Activated CD4-positive, alpha-beta T cell treated with anti-CD3 and anti-CD28 coated beads, Interleukin-2, amount 50 U/mL, for 1 hour (primary cell): Measurements from ENCODE around the gene NUP133.
"Not testable (repeated sequence)": the region's sequence is repeated elsewhere in the genome, so short reads cannot be mapped to it uniquely, and the experiment has no call there.

Source experiments
- DNase-seq: peaks from one replicate; pipeline ENCODE4 v3.0.0-alpha.2; 2020

Gene NUP133

DNA sequence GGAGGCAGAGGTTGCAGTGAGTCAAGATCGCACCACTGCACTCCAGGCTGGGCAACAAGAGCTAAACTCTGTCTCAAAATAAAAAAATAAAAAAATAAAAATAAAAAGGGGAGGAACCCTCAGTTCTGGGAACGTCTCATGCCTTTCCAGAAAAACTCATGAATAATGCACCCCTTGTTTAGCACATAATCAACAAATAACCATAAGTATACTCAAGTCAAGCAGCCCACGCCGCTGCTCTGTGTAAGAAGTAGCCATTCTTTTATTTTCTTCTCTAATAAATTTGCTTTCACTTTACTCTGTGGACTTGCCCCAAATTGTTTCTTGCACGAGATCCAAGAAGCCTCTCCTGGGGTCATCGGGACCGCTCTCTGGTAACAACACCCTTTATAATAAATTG is 59.8 kb downstream of the NUP133 start:
- DNase-seq = no peak

DNA sequence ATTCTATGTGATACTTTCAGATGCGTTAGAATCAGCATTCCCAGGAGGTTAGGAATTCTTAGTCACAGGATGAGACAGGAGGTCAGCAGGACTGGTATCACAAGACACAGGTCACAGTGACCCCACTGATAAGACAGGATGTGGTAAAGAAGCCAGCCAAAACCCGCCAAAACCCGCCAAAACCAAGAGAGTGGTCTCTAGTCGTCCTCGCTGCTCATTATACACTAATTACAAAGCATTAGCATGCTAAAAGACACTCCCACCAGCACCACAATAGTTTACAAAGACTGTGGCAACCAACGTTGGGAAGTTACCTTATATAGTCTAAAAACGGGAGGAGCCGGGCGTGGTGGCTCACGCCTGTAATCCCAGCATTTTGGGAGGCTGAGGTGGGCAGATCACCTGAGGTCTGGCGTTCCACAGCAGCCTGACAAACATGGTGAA is 60.3 kb downstream of the NUP133 start:
- no peak for DNase-seq

DNA sequence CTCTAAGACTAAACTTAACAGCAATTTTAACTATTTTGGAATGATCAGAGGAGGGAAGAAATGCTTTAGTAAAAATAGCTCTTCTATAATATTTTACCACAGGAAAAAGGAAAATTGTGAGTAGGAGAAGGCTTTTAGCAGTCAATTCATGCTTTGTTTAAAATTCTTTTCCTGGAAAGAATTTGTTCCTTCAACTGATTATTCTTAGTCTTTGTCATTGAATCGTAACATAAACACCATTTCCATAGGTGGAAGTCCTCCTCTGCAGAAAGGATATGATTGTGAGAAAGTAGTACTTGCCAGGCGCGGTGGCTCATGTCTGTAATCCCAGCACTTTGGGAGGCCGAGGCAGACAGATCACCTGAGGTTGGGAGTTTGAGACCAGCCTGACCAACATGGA is 62.3 kb downstream of the NUP133 start:
- no peak for DNase-seq

DNA sequence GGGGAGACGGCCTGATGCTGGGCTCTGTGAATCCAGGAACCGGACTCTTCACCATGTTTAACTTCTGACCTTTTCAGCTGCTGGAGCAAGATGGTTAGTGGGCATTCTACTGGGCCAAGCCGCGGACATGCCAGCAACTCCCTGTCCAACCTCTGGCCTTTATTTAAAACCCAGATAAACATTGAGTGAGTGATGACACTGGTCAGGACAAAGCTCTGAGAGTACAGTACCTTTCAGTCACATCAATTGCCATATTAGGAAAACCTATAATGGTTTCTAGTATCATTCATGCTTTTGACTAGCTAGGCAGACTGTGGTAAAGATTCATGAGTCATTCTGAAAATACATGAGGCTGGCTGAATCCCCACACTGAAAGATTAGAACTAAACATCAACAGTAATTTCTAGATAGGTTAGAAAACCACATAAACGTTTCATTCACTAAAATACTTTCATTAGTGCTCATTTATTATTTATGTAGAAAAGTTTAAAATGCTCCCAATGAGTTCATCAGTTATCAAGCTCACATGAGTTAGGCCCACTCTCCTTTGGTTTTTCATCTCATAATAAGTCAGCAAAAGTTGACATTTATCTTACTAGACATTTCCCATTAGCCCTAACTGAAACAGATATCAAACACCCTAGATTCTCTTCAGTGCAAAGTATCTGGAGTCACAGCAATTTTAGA is 67.1 kb downstream of the NUP133 start:
- no peak for DNase-seq

DNA sequence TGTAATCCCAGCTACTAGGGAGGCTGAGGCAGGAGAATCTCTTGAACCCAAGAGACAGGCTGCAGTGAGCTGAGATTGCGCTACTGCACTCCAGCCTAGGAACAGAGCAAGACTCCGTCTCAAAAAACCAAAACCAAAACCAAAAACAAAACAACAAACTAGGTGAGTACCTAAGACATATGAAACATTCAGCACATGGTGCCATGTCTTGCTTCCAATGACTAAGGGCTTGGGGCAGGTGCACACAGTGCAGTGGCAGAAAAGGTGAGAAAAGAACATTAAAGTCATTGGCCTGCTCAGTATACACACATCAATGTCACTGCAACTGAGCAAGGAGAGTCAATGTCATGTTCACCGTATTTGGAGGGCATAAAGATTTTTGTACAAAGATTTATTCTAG is 70.1 kb downstream of the NUP133 start:
- no peak for DNase-seq

DNA sequence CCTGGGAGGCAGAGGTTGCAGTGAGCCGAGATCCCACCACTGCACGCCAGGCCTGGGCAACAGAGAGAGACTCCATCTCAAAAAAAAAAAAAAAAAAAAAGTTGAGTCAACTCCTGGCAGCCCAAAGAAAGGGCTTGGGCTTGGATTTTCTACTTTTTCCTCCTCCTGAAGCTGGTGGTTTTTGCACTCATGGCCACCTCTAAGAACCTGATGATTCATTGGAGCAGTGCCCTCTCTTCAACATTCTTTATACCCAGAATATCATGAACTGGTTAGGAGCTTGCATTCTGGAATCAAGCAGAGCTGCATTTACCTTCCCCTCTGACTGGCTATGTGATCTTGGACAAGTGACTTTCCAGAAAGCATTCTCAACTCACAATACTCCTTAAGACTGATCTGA is 70.7 kb downstream of the NUP133 start:
- no peak for DNase-seq

DNA sequence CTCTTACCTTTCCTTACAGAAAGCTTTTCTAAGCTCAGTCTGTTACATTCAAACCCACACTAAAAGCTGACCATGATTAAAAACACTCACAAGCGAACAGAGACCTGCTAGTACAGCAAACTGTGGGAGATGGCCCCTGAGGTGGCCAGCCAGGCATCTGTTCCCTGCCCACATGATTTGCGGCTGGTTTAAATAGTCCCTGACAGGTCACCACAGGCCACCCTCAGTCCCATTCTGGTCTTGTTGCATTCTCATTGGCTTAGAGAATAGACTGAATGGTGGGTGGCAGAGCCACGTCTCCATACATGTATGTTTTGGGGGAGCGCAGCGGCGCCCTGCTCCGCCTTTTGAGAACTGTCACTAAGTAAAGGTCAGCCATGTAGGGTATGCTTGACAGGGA is 71.9 kb downstream of the NUP133 start:
- DNase-seq = no peak

DNA sequence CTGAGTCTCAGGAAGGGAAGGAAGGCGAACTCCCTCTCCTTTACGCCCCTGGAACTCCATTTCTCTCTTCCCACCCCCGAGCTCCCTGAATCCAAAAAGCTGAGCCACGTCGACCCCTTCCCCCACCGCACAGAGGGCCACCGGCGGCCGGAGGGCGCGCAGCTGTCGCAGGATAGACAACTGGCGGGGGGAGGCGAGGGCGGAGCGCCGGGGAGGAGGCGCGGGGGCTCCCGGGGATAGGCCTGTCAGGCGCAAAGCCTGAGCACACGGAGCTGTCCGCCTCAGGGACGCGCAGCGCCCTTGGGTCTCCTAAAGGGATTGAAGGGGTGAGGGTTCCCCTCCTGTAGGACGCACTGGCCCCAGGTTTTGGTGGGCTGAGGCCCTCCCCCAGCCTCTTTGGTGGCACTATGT is 73.5 kb downstream of the NUP133 start:
- DNase-seq = no peak

DNA sequence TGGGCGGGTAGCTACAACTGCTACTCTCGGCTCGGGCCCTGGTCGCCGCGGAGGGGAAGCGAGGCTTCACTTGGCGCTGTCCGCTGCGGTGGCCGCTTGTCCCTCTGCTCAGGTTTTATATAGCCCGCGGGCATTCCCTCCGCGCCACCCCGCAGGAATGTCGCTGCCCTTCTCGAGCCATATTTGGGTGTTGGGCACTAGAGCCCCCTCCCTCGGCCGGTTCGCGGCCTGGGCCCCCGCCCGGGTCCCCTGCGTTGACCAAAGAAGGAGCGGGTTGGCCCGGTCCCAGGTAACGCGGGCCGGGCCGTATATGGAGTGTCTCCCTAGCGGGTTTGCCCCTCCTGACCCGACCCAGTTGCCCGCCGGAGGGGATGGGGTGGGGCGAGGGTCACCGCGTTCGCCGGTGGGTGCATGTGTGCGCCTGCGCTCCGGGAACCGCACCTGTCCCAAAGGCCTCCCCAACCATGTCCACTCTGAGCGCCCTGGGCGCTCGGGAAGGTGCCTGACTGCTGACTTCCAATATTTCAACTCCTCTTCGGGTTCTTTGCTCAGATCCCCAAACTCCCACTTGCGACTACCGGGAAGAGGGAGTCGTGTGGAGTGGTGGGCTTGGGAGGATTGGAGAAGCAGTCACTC is 74.0 kb downstream of the NUP133 start, which contains the start of gene ACTA1:
Gene ACTA1, minus strand, starts transcription at position 90 of the 636 bp plus-strand sequence. CDS start 979 bp downstream, outside the sequence.
- no peak for DNase-seq

DNA sequence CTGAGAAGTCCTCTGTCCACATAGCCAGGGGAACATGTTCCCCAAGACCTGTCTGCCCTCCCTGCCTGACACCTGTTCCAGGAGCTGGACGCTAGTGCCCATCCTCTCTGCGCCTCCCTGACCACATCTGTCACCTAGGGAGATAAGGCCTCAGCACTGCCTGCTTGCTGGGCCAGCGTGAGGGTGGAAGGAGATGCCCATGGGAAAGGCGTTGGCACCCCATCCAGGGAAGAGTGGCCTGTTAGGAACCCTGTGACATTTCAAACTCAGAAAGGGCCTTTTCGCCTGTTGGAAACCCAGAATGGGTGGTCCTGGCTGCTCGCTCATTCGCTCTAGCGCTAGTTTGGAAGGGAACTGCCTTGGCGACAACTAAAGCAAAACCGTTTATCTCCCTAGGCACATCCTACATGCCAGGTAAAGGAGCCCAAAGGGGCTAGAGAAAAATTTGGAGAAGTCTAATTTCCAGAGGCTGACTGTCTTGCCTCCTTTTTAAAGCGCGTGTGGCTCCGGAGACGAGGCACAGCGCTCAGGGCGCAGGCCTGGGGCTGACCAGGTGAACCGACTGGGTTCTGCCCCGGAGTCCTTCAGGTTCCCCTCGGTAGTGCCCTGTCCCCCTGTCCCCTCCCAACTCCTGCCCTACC is 74.7 kb downstream of the NUP133 start:
- DNase-seq = no peak

DNA sequence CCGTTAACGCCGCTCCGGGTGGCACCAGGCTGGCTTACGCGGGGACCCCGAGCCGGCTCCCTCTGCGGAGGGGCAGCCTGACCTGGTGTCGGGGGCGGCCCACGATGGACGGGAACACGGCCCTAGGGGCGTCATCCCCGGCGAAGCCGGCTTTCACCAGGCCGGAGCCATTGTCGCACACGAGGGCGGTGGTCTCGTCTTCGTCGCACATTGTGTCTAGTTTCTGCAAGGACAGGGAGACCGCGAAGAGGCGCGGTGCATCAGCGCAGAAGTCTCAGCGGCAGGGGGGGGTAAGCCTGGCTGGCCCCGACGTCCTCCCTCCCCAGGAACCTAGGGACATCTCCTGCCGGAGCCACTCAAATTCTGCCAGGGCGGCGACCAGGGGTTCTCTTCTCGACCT is 75.2 kb downstream of the NUP133 start:
- no peak for DNase-seq

DNA sequence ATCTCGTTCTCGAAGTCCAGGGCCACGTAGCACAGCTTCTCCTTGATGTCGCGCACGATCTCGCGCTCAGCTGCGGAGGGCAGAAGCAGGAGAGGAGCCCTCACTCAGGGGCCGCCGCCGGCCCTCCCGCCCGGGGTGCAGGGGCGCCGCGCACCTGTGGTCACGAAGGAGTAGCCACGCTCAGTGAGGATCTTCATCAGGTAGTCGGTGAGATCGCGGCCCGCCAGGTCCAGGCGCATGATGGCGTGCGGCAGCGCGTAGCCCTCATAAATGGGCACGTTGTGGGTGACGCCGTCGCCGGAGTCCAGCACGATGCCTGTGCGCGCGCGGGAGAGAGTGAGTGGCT is 76.1 kb downstream of the NUP133 start:
- no peak for DNase-seq

DNA sequence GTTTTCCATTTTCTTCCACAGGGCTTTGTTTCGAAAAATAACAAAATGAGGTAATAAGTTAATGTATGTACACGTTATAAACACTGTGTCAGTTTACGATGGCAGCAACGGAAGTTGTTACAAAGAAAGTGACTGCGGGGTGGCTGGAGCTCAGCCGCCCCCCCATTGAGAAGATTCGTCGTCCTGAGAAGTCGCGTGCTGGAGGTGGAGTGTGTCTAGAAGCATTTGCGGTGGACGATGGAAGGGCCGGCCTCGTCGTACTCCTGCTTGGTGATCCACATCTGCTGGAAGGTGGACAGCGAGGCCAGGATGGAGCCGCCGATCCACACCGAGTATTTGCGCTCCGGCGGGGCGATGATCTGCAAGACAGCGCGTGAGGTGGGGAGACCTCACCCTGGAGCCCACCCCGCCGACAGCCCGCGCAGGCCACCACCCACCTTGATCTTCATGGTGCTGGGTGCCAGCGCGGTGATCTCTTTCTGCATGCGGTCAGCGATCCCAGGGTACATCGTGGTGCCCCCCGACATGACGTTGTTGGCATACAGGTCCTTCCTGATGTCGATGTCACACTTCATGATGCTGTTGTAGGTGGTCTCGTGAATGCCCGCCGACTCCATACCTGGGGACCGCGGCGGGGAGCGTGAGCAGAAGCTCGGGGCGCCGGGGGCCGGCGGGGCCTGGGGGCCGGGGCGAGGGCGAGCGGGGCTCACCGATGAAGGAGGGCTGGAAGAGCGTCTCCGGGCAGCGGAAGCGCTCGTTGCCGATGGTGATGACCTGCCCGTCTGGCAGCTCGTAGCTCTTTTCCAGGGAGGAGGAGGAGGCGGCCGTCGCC is 76.6 kb downstream of the NUP133 start:
- no peak for DNase-seq

DNA sequence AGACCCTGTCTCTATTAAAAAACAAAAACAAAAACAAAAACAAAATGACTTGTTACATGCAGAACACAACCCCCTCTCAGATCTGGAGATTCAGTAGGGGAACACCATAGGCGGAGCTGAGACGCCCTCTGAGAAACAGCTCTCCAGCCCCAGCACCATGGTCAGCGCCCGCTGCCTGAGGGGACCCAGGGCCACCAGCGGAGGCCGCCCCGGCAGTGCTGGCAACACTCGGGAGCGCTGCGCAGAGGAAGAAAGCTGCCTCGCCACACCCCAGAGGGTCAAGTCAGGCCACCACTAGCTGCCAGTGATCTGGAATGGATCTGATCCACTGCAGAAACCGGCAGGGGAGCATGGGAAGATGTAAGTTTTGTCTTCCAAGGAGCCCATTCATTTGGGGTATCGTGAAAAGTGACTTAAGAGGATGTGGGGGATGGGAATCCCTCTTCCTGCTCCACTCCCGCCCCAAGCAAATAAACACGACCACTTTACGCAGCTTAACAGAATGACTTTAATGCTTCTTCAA is 77.3 kb downstream of the NUP133 start:
- DNase-seq = peak; percentile 35

DNA sequence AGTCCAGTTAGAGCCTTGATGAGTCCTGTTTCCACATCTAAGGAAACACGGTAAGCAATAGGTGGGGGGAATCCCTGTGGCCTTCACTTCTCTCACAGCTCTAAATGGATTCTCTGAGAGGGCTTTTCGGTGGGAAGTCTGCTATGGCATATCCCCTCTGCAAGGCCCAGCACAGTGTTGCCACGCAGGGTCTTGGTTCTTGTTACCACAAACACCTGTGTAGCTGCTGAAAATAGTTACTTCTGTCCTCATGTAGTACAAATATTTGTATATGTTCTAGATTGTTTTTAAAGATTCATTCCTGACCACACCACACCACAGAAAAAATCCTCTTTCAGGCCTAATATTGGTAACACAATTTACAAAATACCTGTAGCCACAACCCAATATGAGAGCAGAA is 79.9 kb downstream of the NUP133 start:
- no peak for DNase-seq

DNA sequence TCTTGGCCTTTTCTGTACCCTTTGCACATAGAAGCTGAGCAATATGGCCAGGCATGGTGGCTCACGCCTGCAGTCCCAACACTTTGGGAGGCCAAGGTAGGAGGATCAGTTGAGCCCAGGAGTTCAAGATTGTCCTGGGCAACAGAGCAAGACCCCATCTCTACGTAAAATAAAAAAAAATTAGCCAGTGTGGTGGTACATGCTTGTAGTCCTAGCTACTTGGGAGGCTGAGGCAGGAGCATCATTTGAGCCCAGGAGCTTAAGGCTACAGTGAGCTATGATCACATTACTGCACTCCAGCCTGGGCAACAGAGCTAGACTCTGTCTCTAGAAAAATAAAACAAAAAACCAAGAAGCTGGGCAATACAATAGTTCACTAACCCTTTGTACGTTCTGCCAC is 80.6 kb downstream of the NUP133 start:
- DNase-seq = no peak

DNA sequence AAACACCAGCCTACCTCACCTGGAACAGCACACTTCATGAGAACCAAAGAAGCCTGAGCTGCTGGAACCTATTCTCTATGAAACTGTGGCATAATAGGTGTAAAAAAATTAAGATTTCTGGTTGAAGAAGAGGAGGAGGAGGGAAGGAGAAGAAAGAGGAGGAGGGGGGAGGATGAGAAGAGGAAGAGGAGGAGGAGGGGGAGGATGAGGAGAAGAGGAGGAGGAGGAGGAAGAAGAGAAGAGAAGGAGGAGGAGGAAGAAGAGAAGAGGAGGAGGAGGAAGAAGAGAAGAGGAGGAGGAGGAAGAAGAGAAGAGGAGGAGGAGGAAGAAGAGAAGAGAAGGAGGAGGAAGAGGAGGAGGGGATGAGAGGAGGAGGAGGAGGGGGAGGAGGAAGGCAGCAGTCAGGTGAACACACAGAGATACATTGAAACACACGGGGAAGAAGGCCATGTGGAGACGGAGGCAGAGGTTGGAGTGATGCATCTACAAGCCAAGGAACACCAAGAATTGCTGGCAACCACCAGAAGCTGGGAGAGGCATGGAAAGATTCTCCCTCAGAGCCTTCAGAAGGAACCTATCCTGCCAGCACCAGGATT is 82.5 kb downstream of the NUP133 start:
- DNase-seq = no peak

DNA sequence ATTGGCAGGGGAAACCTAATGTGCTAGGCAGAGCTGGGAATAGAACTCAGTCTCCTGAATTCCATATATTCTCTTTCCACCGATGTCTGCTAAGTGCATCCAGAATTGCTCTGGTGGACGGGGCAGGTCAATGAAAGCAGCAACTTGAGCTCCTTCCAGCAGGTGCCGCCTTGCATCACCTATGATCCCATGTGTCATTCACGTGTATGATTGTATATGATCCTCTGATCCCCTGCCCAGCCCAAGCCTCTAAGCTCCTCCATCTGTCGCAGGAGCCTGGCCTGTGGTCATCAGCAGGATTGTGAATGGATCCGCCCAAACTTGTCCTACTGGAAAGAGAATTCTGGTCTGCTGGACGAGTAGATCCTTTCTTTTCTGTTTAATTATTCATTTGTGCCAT is 87.4 kb downstream of the NUP133 start:
- DNase-seq = no peak

DNA sequence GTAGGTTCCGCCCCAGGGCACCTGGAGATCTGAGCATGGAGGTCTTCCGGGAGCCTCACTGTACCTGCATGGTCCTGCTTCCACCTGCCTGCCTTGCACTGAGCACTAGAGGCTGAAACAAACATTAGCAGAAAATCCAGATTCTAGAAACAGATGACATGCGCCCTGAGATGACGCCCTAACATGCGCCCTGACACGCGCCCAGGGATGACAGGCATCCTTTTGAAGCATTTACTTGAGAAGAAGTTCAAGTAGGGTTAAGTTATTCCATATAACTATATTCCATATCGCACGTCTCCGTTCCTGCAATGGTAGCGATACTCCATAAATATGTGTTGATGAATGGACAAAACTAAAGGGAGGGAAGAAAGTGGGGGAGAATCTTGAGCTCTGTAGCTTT is 87.9 kb downstream of the NUP133 start:
- no peak for DNase-seq

DNA sequence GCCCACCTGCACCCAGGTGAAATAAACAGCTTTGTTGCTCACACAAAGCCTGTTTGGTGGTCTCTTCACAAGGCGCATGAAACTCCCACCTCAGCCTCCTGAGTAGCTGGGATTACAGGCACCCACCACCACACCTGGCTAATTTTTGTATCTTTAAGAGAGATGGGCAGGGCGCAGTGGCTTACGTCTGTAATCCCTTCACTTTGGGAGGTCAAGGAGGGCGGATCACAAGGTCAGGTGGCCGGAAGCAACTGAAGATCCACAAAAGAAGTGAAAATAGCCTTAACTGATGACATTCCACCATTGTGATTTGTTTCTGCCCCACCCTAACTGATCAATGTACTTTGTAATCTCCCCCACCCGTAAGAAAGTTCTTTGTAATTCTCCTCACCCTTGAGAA is 89.6 kb downstream of the NUP133 start:
- DNase-seq = not testable (repeated sequence)

DNA sequence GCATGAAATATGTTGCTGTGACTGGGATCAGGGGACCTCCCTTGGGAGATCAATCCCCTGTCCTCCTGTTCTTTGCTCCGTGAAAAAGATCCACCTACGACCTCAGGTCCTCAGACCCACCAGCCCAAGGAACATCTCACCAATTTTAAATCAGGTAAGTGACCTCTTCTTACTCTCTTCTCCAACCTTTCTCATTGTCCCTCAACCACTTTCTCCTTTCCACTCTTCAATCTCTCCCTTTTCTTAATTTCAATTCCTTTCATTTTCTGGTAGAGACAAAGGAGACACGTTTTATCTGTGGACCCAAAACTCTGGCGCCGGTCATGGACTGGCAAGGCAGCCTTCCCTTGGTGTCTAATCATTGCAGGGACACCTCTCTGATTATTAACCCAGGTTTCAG is 95.3 kb downstream of the NUP133 start:
- not testable (repeated sequence) for DNase-seq

DNA sequence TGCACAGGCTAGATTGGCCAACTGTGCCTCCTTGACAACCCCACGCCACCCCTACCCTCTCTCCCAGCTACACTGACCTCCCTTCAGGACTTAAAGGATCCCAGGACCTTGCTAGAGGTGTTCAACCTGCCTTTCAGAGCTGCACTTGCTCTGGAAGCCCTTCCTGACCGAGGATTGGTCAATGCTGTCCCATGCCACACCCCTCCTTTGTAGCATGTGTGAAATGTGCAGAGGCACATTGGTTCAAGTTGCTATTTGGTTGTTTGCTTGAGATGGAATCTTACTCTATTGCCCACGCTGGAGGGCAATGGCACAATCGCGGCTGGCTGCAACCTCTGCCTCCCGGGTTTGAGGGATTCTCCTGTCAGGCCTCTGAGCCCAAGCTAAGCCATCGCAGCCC is 96.1 kb downstream of the NUP133 start:
- no peak for DNase-seq
